ENCODE measurements around the gene EFCAB5. TPM values are rescaled to one million over a fixed set of nuclear protein-coding genes. Genes with fewer than 3 reads are reported as not detected.

EFCAB5 gene
- total RNA-seq, 1 donor from 2014 or later: 0.08 TPM

DNA sequence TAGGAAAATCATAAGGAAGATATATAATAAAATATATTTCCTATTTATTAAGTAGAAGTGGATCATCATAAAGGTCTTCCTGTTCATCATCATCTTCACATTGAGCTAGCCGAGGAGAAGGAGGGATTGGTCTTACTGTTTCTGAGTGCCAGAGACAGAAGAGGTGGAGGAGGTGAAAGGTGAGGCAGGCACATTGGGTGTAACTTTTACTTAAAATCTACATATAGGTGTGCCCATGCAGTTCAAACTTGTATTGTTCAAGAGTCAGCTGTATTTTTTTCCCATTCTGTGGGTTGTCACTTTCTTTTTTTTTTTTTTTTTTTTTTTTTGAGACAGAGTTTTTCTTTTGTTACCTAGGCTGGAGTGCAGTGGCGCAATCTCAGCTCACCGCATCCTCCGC is 210.0 kb downstream of the EFCAB5 start:
- no peak for DNase-seq (ENCODE audit: low read depth)
- Histone ChIP-seq H3K4me3 (ENCODE audit: low read depth, low read length) (no peak overlapping the region), H3K36me3 (ENCODE audit: control insufficient read depth, insufficient read depth, low read length) (no peaks in the 10 kb centered on the region), H3K27me3 (ENCODE audit: control insufficient read depth, insufficient read depth, low read length) (no peaks in the 10 kb centered on the region)
- TF ChIP-seq CTCF (IDR thresholded peaks at IDR 0.05; ENCODE audit: insufficient read depth, low read length, poor library complexity, severe bottlenecking): no peak

- no peak for TF ChIP-seq CTCF (IDR thresholded peaks at IDR 0.05; ENCODE audit: insufficient read depth, low read length, poor library complexity, severe bottlenecking)
- no peak for DNase-seq (ENCODE audit: low read depth)
These were observed 212.0 kb downstream of the EFCAB5 start for GRCh38 chr17:30153463-30153862.

GRCh38 chr17:30155389-30155788 is 214.0 kb downstream of the EFCAB5 start:
- Histone ChIP-seq H3K4me3 (ENCODE audit: low read depth, low read length) (no peak overlapping the region), H3K36me3 (ENCODE audit: control insufficient read depth, insufficient read depth, low read length) (no peaks in the 10 kb centered on the region)

More at GRCh38 chr17:30153463-30153862, 212.0 kb downstream of the EFCAB5 start:
- no peaks in the 10 kb centered on the region for H3K27me3 ChIP-seq (ENCODE audit: control insufficient read depth, insufficient read depth, low read length)
- no peaks in the 10 kb centered on the region for H3K36me3 ChIP-seq (ENCODE audit: control insufficient read depth, insufficient read depth, low read length)
- H3K4me3 ChIP-seq (ENCODE audit: low read depth, low read length): no peak overlapping the region

More at GRCh38 chr17:30155389-30155788, 214.0 kb downstream of the EFCAB5 start:
- DNase-seq (ENCODE audit: low read depth): no peak
- no peak for TF ChIP-seq CTCF (IDR thresholded peaks at IDR 0.05; ENCODE audit: insufficient read depth, low read length, poor library complexity, severe bottlenecking)
- no peaks in the 10 kb centered on the region for H3K27me3 ChIP-seq (ENCODE audit: control insufficient read depth, insufficient read depth, low read length)

Other genes starting within 250 kb of the EFCAB5 start
- 9.8 and 13.6 TPM in 2 replicates for gene SSH2, start 11.4 kb upstream of the EFCAB5 start, total RNA-seq
- gene NSRP1, start 175.2 kb downstream of the EFCAB5 start, total RNA-seq: 9.4 and 11.1 TPM in 2 replicates

Data from kidney epithelial cell (primary cell).